Ovary (tissue), 9 donors: ENCODE results near the gene TMEM236. TPM values are rescaled to one million over a fixed set of nuclear protein-coding genes. Genes with fewer than 3 reads are reported as not detected.

Source experiments
- DNase-seq, 5 donors: peaks; one replicate each; pipeline ENCODE4 v3.0.0-alpha.2; 2019 to 2020
- H3K27ac ChIP-seq, 2 donors: fragments of 200-600 bp; one replicate each; pipeline versions ENCODE4 v1.5.1 to v1.8.0; 2019 to 2022
- H3K27me3 ChIP-seq: fragments of 200-600 bp; one replicate; pipeline ENCODE4 v1.8.0; 2022
- H3K36me3 ChIP-seq: fragments of 200-600 bp; sonication (generic); one replicate; pipeline ENCODE4 v1.5.1; 2019
- H3K4me1 ChIP-seq: one replicate; pipeline ENCODE4 v1.8.1; 2013; ENCODE audit warnings: mild to moderate bottlenecking, moderate library complexity; ENCODE audit not compliant: insufficient read depth
- H3K4me3 ChIP-seq: fragments of 200-600 bp; sonication (generic); one replicate; pipeline ENCODE4 v1.5.1; 2017
- H3K9me3 ChIP-seq, 2 donors: fragments of 200-600 bp in 1 of 2; sonication (generic) in 1 of 2; one replicate each; pipeline versions ENCODE4 v1.5.1 to v1.8.1; 2013 to 2019; ENCODE audit warnings: mild to moderate bottlenecking in 1 of 2, moderate library complexity in 1 of 2
- CTCF ChIP-seq, 3 donors: fragments of 450-650 bp in 2 of 3; fragments of 200-600 bp in 1 of 3; IDR thresholded peaks; one replicate each; pipeline versions ENCODE4 v1.5.1 to v1.8.0; 2016 to 2022; ENCODE audit warnings: antibody characterized with exemption in 3 of 3, mild to moderate bottlenecking in 1 of 3
- EP300 ChIP-seq: sonication (generic); formaldehyde crosslinking; IDR thresholded peaks from one replicate; pipeline ENCODE4 v1.6.1; 2017; ENCODE audit warnings: antibody characterized with exemption
- POLR2A ChIP-seq: fragments of 450-650 bp; IDR thresholded peaks from one replicate; pipeline ENCODE4 v1.6.1; 2017; ENCODE audit warnings: antibody characterized with exemption, mild to moderate bottlenecking, moderate library complexity
- WGBS, 3 donors: extraction: QIAGEN DNeasy Blood & Tissue Kit in 1 of 3; methylation state at CpG; one replicate each; pipeline versions ENCODE4 v1.1.5 to v1.1.7; 2013 to 2017; 5-methylcytosine and 5-hydroxymethylcytosine counted together
- intact Hi-C, 4 donors: fragments of 100-400 bp; cut with DNase I; formaldehyde crosslinking; loops; one replicate each; pipeline versions ENCODE4 v1.11.0 to v1.15.1; 2022 to 2023
- polyA plus RNA-seq, 2 donors: library from polyadenylated mRNA; stranded (reverse); fragments of 200-250 nt in 1 of 2; fragments of 350-450 nt in 1 of 2; fragmentation: Illumina TruSeq in 1 of 2; extraction: RNeasy Lipid Tissue Mini Kit (QIAGEN cat#74804) in 1 of 2; gene quantifications; one replicate each; pipeline ENCODE4 v1.2.3, GENCODE V29; 2013 to 2014
- total RNA-seq, 7 donors: library from RNA; depleted of rRNA in 2 of 7; stranded (reverse); fragments of >200 nt in 2 of 7; fragmentation: NEBNext Ultra II Directional in 3 of 7; extraction: Animal tissue kit (Norgen Biotek cat#: 25700) in 3 of 7; gene quantifications; one replicate each; pipeline versions ENCODE4 v1.1.0 to v1.2.4, GENCODE V29; 2016 to 2023
- donor health status: DM: no; HTN: no; CAD: no; lungs with moderate emphysema.
- donor health status: DM: no; HTN: no; CAD: no.
- donor health status: Bipolar disorder and iron deficiency.
- donor health status: DM: yes; HTN: yes; CAD: no.
- donor health status: DM: no; HTN: no; CAD: no.
- donor health status: DM: yes; HTN: yes; CAD: no.

Gene TMEM236
- total and polyA plus RNA-seq, 9 donors: 0.11 to 0.72 (median 0.32) TPM

- Histone ChIP-seq H3K9me3 (no peaks in the 10 kb centered on the region), H3K27me3 (no peaks in the 10 kb centered on the region), H3K36me3 (no peaks in the 10 kb centered on the region), H3K27ac (no peak overlapping the region), H3K4me1 (no peaks in the 10 kb centered on the region), H3K4me3 (no peak overlapping the region)
- intact Hi-C loops: no loop called here
- 91 to 95% (median 94%) methylated on average over 11 of the region's 11 CpGs for WGBS, 3 donors
- no peak for DNase-seq
- TF ChIP-seq CTCF (IDR thresholded peaks at IDR 0.05): no peak
- no peak for TF ChIP-seq POLR2A
- no peak for TF ChIP-seq EP300
Measured at GRCh38 chr10:17802350-17802749, 50.3 kb downstream of the TMEM236 start.

- Histone ChIP-seq H3K9me3 (no peaks in the 10 kb centered on the region), H3K4me3 (no peak overlapping the region), H3K27ac (no peak overlapping the region), H3K4me1 (no peaks in the 10 kb centered on the region), H3K27me3 (no peaks in the 10 kb centered on the region), H3K36me3 (no peaks in the 10 kb centered on the region)
- WGBS, 3 donors: 2 to 6% (median 2%) methylated on average over 1 of the region's 1 CpG
- no peak for DNase-seq
- TF ChIP-seq CTCF (IDR thresholded peaks at IDR 0.05) (no peak), POLR2A (no peak), EP300 (no peak)
- intact Hi-C loops: no loop called here
Measured at GRCh38 chr10:17802976-17803375, 51.0 kb downstream of the TMEM236 start.

GRCh38 chr10:17805330-17805729 is 53.3 kb downstream of the TMEM236 start:
- Histone ChIP-seq H3K9me3 (no peaks in the 10 kb centered on the region), H3K27ac (no peak overlapping the region), H3K27me3 (no peaks in the 10 kb centered on the region), H3K36me3 (no peaks in the 10 kb centered on the region), H3K4me3 (no peak overlapping the region), H3K4me1 (no peaks in the 10 kb centered on the region)
- WGBS, 3 donors: 68 to 77% (median 74%) methylated on average over 3 of the region's 3 CpGs
- no peak for DNase-seq
- TF ChIP-seq EP300 (no peak), POLR2A (no peak), CTCF (IDR thresholded peaks at IDR 0.05) (no peak)
- intact Hi-C loops: no loop called here

GRCh38 chr10:17805921-17806577 is 54.0 kb downstream of the TMEM236 start:
- Histone ChIP-seq H3K27me3 (no peaks in the 10 kb centered on the region), H3K36me3 (no peaks in the 10 kb centered on the region), H3K4me1 (no peaks in the 10 kb centered on the region), H3K9me3 (no peaks in the 10 kb centered on the region), H3K27ac (no peak overlapping the region), H3K4me3 (no peak overlapping the region)
- intact Hi-C loops: no loop called here
- DNase-seq: no peak
- no peak for TF ChIP-seq CTCF (IDR thresholded peaks at IDR 0.05)
- TF ChIP-seq EP300: no peak
- no peak for TF ChIP-seq POLR2A
- WGBS, 3 donors: 80 to 83% (median 81%) methylated on average over 7 of the region's 7 CpGs
